ENCODE results near the gene BTBD10. TPM values are rescaled to one million over a fixed set of nuclear protein-coding genes. Genes with fewer than 3 reads are reported as not detected.
A peak's percentile ranks its signal among the peaks of the same experiment; 100 is the strongest.

BTBD10 gene
- total RNA-seq, 1 donor from 2014 or later, result 42.6 TPM

GRCh38 chr11:13473013-13473722 lies 10.1 kb upstream of the BTBD10 start:
- Mint-ChIP-seq H3K36me3 (ENCODE audit: unreplicated experiment) (no peaks in the 10 kb centered on the region), H3K4me1 (ENCODE audit: low read depth, unreplicated experiment) (no peaks in the 10 kb centered on the region), H3K27ac (ENCODE audit: unreplicated experiment) (no peak overlapping the region), H3K4me3 (ENCODE audit: unreplicated experiment) (no peak overlapping the region), H3K27me3 (ENCODE audit: unreplicated experiment) (no peaks in the 10 kb centered on the region), H3K9me3 (ENCODE audit: unreplicated experiment) (peaks cover 1% of the 10 kb centered on the region)
- no peak for TF ChIP-seq CTCF (IDR thresholded peaks at IDR 0.05; ENCODE audit: partially characterized antibody, unreplicated experiment)
- no peak for DNase-seq

- Mint-ChIP-seq H3K36me3 (ENCODE audit: unreplicated experiment) (no peaks in the 10 kb centered on the region), H3K27me3 (ENCODE audit: unreplicated experiment) (peaks cover 2% of the 10 kb centered on the region), H3K4me1 (ENCODE audit: low read depth, unreplicated experiment) (no peaks in the 10 kb centered on the region), H3K4me3 (ENCODE audit: unreplicated experiment) (no peak overlapping the region), H3K9me3 (ENCODE audit: unreplicated experiment) (peaks cover 1% of the 10 kb centered on the region), H3K27ac (ENCODE audit: unreplicated experiment) (no peak overlapping the region)
- no peak for DNase-seq
- TF ChIP-seq CTCF (IDR thresholded peaks at IDR 0.05; ENCODE audit: partially characterized antibody, unreplicated experiment), result no peak
Measured at GRCh38 chr11:13468750-13469149, 5.7 kb upstream of the BTBD10 start.

- Mint-ChIP-seq H3K27ac (ENCODE audit: unreplicated experiment) (no peak overlapping the region), H3K4me1 (ENCODE audit: low read depth, unreplicated experiment) (peaks cover 4% of the 10 kb centered on the region), H3K9me3 (ENCODE audit: unreplicated experiment) (peaks cover 2% of the 10 kb centered on the region), H3K36me3 (ENCODE audit: unreplicated experiment) (no peaks in the 10 kb centered on the region), H3K27me3 (ENCODE audit: unreplicated experiment) (peaks cover 4% of the 10 kb centered on the region), H3K4me3 (ENCODE audit: unreplicated experiment) (peak overlapping the region; percentile 15)
- DNase-seq, result no peak
- TF ChIP-seq CTCF (IDR thresholded peaks at IDR 0.05; ENCODE audit: partially characterized antibody, unreplicated experiment), result peak; percentile 64
Measured at GRCh38 chr11:13465909-13466371, 2.9 kb upstream of the BTBD10 start.

- Mint-ChIP-seq H3K27ac (ENCODE audit: unreplicated experiment) (peak overlapping the region; percentile 1), H3K27me3 (ENCODE audit: unreplicated experiment) (peaks cover 4% of the 10 kb centered on the region), H3K4me1 (ENCODE audit: low read depth, unreplicated experiment) (peaks cover 4% of the 10 kb centered on the region), H3K36me3 (ENCODE audit: unreplicated experiment) (no peaks in the 10 kb centered on the region), H3K4me3 (ENCODE audit: unreplicated experiment) (peak overlapping the region; percentile 98), H3K9me3 (ENCODE audit: unreplicated experiment) (peaks cover 2% of the 10 kb centered on the region)
- no peak for DNase-seq
- no peak for TF ChIP-seq CTCF (IDR thresholded peaks at IDR 0.05; ENCODE audit: partially characterized antibody, unreplicated experiment)
Measured at GRCh38 chr11:13463779-13464290, 813 bp upstream of the BTBD10 start.

GRCh38 chr11:13462311-13462900 lies 616 bp downstream of the BTBD10 start:
- Mint-ChIP-seq H3K36me3 (ENCODE audit: unreplicated experiment) (no peaks in the 10 kb centered on the region), H3K4me1 (ENCODE audit: low read depth, unreplicated experiment) (peaks cover 4% of the 10 kb centered on the region), H3K4me3 (ENCODE audit: unreplicated experiment) (peak overlapping the region; percentile 98), H3K27me3 (ENCODE audit: unreplicated experiment) (peaks cover 4% of the 10 kb centered on the region), H3K27ac (ENCODE audit: unreplicated experiment) (peak overlapping the region; percentile 72), H3K9me3 (ENCODE audit: unreplicated experiment) (peaks cover 2% of the 10 kb centered on the region)
- DNase-seq, result peak; percentile 83
- TF ChIP-seq CTCF (IDR thresholded peaks at IDR 0.05; ENCODE audit: partially characterized antibody, unreplicated experiment), result no peak
